Activated T-cell treated with anti-CD3 and anti-CD28 coated beads for 4 hours (primary cell): ENCODE data around the gene PEX26.
A peak's percentile ranks its signal among the peaks of the same experiment; 100 is the strongest.
"Not testable (repeated sequence)": the region's sequence is repeated elsewhere in the genome, so short reads cannot be mapped to it uniquely, and the experiment has no call there.

Source experiments
- DNase-seq: peaks from one replicate; pipeline ENCODE4 v3.0.0-alpha.2; 2020

Gene PEX26

GRCh38 chr22:18077639-18078328 lies at the start of gene PEX26:
Gene PEX26, plus strand, starts transcription at chr22:18077990. Its CDS starts 387 bp downstream, at chr22:18078377.
- peak; percentile 90 for DNase-seq

DNA sequence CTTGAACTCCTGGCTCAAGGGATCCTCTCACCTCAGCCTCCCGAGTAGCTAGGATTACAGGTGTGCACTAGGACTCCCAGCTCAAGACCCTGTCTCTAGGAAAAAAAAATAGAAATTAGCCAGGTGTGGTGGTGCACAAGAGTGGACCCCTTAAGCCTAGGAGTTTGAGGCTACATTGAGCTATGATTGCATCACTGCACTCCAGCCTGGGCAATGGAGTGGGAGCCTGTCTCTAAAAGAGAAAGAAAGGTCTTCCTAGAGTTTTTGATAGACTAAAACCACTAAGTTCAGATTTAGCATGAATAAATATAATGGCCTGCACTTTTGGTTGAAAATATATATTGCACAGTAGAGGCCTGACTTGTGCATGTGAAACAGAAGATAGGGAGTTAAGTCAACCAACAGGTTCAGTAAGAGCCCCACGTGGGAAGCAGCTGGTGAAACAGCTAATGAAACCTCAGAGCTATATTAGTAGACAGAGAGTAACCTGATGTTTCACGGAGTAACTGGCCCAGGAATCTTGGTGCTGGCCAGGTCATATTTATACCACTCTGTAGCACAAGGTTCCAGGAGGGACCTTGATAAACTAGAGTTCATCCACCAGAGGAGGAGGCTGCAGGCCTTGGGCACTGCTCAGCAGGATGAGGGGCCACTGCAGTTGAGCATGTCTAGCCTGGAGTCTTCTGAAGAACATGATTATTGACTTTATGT lies 48.8 kb upstream of the PEX26 start:
- DNase-seq = no peak

GRCh38 chr22:18029686-18030267 lies 48.0 kb upstream of the PEX26 start:
- no peak for DNase-seq

DNA sequence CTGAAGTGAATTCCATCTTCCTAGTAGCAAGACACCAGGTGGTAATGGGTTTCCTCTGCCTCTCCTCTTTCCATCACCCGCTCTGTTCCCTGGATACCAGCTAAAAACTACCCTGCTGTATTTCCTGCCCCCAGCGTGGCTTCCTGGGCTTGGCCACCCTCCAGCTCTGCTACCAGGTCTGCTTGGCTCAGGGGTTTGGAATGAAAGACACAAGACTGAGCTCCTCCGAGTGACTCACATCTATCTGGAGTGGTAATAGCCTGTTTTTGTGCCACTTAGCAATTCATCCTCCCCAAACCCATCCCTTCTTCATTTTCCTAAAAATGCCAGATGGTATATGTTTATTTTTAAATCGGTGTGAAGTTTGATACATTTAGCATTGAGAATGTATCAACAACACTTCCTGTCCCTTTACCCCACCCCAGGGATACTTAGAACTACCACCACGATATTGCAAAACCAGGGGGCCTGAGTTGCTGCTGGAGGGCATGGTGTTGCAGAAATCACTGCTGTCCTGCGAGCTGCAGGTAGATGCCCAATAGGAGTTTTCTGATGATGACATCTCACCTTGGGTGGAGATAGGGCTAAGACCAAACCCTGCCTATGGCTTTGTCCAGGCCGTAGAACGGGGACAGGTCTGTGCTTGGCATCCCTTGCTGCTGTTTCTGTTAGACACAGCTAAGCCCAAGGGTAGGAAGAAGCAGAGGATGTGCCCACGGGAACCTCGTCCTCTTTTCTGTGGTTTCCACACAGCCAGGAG lies 45.9 kb upstream of the PEX26 start:
- no peak for DNase-seq

GRCh38 chr22:18032455-18033101 lies 45.2 kb upstream of the PEX26 start:
- DNase-seq = no peak

GRCh38 chr22:18033204-18033998 lies 44.4 kb upstream of the PEX26 start:
- DNase-seq = no peak

GRCh38 chr22:18034076-18034475 lies 43.7 kb upstream of the PEX26 start:
- DNase-seq = no peak

DNA sequence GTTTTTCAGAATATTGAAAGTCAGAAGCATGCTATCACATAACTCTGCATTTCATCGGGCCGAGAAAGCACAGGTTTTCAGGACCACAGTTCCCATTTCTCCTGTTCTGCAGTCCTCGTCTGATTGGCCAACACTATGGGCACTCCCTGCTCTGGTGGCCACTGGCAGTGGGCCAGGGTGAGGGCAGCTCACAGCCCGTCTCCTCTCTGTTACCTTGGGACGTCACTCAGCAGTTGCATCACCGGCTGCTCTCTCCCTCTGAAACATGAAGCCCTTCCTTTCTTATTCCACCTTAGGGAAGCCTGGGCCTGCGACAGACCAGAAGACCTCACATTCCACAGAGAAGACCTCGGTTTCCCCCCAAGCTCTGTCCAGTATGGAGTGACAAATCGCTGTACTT lies 42.0 kb upstream of the PEX26 start:
- DNase-seq = no peak

GRCh38 chr22:18040898-18041297 lies 36.9 kb upstream of the PEX26 start:
- DNase-seq = not testable (repeated sequence)

DNA sequence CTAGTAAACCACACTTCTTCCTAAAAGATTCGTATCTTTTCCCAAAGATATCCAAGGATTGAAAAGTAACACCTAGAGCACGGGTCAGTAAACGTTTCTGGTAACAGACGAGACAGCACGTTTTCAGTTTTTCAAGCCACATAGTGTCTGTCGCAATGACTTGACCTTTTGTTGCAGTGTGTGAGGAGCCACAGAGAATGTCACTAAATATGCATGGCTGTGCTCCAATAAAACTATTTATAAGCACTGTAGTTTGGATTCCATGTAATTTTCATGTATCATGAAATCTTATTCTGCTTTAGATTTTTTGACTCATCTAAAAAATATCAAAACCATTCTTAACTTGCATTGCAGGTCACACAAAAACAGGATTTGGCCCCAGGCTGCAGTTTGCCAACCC lies 35.1 kb upstream of the PEX26 start:
- no peak for DNase-seq

DNA sequence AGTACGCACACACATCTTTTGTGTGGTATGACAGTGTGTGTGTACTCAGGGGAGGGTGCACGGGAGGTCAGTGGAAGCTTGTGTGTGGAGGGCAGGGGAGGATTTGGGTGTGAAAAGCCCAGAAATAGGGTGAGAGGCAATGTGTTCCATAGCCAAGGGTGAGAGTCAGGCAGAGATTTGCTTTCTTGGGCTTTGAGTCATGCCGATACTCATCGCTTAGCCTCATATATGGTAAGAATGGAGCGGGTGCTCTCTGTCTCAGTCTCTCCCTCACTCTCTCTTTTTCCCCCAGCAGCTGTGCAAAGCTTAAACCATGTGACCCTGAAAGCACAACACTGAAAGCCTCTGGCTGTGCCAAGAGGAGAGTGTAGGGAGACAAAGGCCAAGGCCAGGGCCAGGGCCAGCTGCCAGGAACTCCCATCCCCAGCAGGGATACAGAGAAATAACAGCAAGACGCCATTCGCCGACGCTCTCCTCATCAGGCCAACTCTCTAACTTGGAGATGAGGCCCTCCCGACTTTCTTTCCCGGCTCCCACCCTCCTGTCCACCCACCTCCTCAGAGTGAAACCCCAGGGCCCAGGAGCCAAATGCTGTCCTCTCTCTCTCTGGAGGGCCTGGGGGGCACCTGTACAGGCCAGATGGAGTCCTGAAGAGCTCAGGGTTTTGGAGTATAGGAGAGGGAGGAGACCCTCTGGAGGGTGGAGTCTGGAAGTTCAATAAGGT lies 33.1 kb upstream of the PEX26 start:
- no peak for DNase-seq

DNA sequence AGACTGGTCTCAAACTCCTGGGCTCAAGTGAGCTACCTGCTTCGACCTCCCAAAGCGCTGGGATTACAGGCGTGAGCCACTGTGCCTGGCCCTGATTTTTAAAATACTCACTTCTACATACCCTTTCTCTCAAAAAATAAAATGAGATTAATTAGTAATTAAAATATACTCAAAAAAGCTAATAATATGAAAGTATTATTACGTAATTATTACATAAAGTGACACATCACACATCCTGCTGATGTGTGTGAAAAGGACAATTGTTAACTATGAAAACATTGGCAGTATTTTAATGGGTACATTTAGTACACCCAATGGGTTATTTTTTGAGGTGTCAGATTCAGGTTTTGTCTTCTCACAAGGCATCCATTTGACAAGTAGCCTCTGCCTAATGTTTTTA lies 32.0 kb upstream of the PEX26 start:
- DNase-seq = no peak

- DNase-seq = no peak
These were observed 29.7 kb upstream of the PEX26 start for GRCh38 chr22:18048041-18048440.

DNA sequence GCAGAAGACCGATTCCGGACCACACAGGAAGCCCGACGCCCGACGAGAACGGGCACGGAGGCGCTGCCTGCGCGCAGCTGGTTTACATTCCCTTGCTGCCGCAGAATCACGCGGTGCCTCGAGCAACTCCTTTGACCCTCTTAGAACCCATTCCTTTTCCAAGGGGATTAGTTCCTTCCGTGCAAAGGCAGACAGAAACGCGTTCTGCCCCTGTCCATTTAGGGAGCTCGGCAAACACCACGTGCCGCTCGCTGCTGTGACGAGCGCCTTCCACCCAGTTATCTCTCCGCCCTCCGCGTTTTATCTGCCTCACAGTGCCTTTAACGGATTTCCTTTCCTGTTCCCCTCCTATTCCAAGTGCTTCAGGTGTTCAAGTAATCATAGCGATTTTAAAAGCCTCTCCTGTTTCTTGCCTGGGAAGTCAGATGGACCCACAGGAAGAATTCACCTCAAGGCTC lies 29.3 kb upstream of the PEX26 start:
- DNase-seq = no peak

DNA sequence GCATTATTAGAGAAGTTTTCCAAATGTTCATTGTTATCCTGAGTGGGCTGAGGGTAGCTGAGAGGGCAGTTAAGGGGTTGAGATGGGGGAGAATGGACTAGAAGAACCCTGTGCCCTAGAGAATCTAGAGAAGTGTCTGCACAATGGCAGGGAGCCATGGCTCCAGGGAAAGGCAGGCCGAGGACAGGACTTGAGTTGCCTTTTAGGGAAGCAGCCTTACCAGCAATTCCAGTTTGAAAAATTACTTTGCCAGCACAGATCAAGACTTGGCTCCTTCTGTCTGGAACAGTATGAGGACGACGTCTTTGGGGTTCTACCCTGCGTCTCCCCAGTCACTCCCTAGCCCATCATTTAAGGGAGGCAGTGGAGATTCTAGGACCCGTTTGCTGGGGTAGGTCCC lies 27.7 kb upstream of the PEX26 start:
- DNase-seq = no peak

DNA sequence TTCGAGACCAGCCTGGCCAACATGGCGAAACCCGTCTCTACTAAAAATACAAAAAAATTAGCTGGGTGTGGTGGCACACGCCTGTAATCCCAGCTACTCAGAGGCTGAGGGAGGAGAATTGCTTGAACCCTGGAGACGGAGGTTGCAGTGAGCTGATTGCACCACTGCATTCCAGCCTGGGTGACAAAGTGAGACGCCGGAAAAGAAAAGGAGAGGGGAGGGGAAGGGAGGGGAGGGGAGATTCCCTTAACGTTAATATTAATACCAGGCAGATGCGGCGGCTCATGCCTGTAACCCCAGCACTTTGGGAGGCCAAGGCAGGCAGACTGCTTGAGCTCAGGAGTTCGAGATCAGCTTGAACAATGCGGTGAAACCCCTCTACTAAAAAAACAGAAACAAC lies 26.7 kb upstream of the PEX26 start:
- not testable (repeated sequence) for DNase-seq

DNA sequence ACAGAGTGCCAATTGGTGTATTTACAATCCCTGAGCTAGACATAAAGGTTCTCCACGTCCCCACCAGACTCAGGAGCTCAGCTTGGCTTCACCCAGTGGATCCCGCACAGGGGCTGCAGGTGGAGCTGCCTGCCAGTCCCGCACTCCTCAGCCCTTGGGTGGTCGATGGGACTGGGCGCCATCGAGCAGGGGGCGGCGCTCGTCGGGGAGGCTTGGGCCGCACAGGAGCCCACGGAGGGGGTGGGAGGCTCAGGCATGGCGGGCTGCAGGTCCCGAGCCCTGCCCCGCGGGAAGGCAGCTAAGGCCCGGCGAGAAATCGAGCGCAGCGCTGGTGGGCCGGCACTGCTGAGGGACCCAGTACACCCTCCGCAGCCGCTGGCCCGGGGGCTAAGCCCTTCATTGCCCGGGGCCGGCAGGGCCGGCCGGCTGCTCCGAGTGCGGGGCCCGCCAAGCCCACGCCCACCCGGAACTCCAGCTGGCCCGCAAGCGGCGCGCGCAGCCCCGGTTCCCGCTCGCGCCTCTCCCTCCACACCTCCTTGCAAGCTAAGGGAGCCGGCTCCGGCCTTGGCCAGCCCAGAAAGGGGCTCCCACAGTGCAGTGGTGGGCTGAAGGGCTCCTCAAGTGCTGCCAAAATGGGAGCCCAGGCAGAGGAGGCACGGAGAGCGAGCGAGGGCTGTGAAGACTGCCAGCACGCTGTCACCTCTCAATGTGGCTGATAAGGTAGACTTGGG lies 24.4 kb upstream of the PEX26 start:
- DNase-seq = not testable (repeated sequence)

DNA sequence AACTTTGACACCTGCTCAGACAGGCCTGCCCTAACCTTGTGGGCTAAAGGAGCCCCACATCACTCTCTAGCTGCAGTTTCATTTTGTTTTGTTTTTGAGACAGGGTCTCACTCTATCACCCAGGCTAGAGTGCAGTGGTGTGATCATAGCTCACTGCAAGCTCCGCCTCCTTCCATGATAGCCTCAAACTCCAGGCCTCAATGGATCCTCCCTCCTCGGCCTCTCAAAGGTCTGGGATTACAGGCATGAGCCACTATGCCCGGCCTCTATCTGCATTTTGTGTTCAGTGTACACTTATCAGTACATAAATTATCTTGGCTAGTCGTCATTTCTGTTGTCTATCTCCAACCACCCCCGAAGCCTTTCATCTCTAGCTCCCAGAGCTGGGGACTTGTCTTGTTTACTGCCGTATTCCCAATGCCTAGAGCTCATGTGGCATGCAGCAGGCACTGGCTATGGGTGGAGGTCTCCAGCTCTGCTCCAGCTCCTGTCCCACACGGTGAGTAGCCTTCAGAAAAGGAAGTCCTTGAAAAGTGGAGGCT lies 22.1 kb upstream of the PEX26 start:
- DNase-seq = no peak

GRCh38 chr22:18056161-18056666 lies 21.6 kb upstream of the PEX26 start:
- no peak for DNase-seq
